Eye (tissue), 1 donor: ENCODE data around the gene THAP5.

ENCODE experiments used
- DNase-seq: peaks from one replicate; pipeline ENCODE4 v3.0.0-alpha.2; 2015

The THAP5 gene

DNA sequence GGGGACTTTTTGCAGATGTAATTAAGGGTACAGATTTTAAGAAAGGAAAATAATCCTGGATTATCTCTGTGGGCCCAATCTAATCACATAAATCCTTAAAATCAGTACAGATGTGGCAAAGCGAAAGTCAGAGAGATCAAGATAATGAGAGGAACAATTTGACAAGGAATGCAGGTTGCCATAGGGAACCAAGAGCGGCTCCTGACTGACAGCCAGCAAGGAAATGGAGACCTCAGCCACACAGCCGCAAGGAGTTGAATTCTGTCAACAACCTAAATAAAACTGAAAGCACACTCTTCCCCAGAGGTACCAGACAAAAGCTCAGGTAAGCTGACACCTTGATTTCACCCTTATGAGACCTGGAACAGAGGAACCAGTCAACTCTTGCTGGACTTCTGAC is 40.2 kb downstream of the THAP5 start:
- DNase-seq: peak; percentile 52

DNA sequence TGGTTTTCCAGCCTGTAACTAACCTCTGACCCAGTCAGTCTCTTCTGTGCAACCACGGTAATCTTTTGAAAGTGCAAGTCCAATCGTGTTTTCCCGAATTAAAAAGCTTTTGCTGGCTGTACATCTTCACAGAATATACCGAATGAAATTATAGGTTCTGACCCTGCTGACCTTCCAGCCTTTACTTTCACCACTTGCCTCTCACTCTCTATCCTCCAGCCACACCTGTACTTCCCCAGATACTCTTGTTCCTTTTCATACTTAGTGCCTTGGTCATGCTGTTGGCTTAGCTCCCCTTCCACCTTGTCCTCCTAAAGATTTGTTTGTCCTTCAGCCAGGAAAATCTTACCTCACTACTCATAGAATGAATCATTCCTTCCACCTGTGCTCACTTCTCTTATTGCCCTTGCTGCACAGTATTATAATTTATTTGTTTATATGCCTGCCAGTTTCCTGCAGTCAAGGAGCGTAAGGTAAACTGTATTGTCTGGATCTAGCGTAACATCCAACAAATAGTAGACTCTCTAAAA is 41.3 kb downstream of the THAP5 start:
- no peak for DNase-seq

DNA sequence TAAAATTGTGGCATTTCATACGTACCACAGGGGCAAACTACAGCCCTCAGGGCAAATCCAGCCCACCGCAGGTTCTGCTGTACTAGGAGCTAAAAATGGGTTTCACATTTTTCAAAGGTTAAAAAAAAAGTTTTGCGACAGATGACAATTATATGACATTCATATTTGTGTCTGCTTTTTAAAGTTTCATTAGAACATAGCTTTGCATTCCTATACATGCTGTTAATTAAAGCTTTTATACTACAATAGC is 42.8 kb downstream of the THAP5 start:
- DNase-seq: no peak

DNA sequence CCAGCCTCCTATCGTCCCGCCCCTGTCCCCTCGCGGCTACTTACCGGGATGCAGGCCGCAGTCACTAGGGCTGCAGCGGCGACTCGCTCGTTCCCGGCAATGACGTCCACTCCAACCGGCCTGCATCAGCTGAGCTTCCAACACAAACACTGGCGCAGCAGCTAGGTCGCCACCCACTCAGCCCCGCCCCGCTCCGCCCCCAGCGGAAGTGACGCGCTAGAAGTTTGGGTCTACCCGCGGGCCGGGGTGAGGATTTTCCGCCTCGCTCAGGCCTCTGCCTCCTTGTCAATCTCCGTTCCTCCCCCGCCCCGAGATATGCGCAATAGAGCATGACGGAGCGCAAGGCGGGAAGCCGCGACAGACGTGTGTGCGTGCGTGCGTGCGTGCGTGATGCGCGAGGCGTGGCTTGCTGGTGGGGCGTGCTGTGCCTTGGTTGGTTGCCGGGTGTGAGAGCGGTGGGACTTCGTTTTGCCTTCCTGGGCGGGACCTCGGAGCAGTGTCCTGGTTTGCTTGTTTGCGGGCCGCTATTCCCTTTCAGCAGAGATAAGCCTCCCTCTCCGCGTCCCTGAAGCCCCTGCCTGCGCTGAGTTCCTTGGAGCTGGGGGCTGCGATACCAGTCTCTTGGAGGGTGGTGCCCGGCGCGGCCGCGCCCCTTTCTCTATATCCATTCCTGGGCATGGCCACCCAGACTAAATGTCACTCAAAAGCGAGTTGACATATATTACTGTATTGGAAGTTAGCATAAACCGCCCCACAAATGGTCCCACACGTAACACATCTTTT is 43.3 kb downstream of the THAP5 start, which contains the start of gene PNPLA8:
Gene PNPLA8, minus strand, starts transcription at position 151 of the 783 bp plus-strand sequence. CDS start 10,644 bp downstream, outside the sequence.
- DNase-seq: peak; percentile 100

GRCh38 chr7:108525327-108525984 is 44.0 kb downstream of the THAP5 start:
- DNase-seq: no peak

DNA sequence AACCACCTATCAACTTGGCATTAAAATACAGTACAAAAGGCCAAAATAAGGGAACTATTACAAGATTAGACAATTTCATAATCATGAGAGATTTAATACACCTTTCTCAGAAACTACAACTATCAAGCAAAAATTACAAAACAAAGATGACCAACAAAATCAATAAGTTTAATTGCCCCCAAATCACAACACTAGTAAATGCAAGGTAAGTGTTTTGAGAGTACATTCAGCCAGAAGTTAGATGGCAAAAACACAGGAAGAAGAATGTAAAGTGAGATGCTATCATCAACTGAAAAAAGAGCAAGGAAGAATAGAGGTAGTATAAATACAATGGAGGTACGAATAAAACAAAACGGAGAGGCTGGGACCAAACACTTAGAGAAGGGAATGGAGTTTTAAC is 46.7 kb downstream of the THAP5 start:
- DNase-seq: no peak

DNA sequence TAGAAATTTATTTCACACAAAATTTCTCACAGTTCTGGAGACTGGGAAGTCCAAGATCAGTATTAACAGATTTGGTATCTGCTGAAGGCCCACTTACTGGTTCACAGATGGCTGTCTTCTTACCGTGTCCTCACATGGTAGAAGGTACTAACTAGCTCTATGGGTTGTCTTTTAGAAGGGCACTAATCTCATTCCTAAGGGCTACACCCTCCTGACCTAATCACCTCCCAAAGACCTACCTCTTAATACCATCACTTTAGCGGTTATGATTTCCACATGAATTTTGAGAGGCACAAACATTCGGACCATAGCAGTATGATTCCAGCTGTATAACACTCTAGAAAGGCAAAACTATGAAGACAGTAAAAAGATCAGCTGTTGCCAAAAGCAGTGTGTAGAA is 51.6 kb downstream of the THAP5 start:
- DNase-seq: no peak

DNA sequence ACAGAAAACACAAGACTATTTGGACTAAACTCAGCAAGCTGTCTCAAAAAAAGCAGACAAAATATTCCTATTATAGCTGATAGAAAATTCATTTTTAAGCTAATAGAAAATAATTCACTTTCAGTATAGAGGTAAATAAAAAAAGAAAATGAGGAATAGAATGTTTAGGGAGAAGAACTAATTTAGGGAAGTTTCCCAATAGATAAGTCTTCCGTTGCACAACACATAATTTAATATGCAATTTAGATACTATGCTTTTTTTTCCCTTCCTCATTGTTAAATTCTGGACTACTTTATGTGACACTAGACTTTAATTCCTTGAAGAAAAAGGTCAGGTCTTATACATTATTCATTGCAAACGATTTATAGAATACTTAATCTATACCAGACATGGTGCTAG is 53.9 kb downstream of the THAP5 start:
- DNase-seq: no peak

DNA sequence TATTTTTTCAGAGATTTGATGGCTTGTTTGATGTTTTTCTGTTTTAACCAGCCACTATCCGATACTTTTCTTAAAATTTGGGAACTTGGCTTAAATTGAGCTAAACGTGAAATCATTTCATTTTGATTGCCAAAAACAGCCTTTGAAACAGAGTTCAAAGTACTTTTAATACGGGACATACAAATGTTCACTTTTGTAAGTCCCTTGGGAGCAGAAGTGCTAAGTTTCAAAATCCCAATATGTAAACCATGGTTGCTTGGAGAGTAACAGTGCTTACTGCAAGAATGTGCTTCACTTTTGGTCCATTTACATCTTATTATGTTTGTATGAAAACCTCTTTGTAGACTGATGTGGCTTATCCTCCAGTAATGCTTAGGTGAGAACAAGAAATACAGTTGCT is 54.5 kb downstream of the THAP5 start:
- DNase-seq: no peak
